MM.1S (cell line): ENCODE measurements around the gene XKRX.

ENCODE experiments used
- CTCF ChIP-seq: fragments of 300-600 bp; sonication (generic); IDR thresholded peaks from 2 replicates; pipeline ENCODE4 v1.5.1; 2016; ENCODE audit warnings: antibody characterized with exemption, low read length, mixed read lengths
- EZH2 ChIP-seq: fragments of 300-600 bp; sonication (generic); optimal IDR thresholded peaks from 2 replicates; pipeline ENCODE3; 2017; ENCODE audit warnings: low read depth, mild to moderate bottlenecking, antibody characterized with exemption, low read length, mixed read lengths
- EZH2phosphoT487 ChIP-seq: fragments of 300-600 bp; sonication (generic); IDR thresholded peaks from 2 replicates; pipeline ENCODE4 v1.6.1; 2018; ENCODE audit warnings: antibody characterized with exemption, low read length

GRCh38 chrX:100962811-100963210 lies 34.1 kb upstream of the XKRX start:
- TF ChIP-seq CTCF (no peak), EZH2 (no peak), EZH2phosphoT487 (no peak)
